ENCODE measurements around the gene ACVR1C.
A peak's percentile ranks its signal among the peaks of the same experiment; 100 is the strongest.

ACVR1C gene

GRCh38 chr2:157628477-157629415, at the start of gene ACVR1C:
Gene ACVR1C, minus strand, starts transcription at chr2:157628864. Its CDS starts 220 bp downstream, at chr2:157628644.
- peak; percentile 78 for DNase-seq

DNA sequence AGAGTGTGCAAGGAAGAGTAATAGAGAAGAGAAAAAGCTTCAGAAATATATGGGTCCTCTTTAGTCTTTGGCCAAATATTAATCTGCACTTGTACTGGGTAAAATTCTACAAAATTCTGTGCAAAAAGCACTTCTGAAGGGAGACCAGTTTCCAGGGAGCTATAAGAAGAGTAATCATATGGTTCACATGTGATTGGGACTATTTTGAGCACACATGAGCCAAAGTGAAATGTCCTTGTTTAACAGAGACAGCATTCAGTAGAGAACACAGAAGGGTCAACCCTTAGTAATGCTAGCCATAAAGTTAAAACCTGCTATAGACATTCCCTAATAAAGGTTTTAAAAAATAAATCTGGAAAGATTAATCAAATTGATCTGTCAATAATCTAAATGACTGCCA, 49.3 kb upstream of the ACVR1C start:
- DNase-seq, result no peak

DNA sequence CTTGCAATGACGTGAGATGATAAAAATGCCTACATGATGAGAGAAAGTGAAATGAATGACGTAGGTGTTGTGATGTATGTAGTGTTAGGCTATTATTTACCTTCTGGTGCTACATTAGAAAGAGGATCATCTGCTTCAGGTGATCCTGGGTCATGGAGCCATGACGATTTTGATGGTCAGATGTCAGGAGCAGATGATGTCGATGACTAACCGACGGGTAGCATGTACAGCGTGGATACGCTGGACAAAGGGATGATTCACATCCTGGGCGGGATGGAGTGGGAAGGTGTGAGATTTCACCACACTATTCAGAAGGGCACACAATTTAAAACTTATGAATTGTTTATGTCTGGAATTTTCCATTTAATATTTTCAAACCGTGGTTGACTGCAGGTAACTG, 43.5 kb upstream of the ACVR1C start:
- no peak for DNase-seq

- DNase-seq, result no peak
These were observed 33.7 kb upstream of the ACVR1C start for GRCh38 chr2:157662401-157662800.

DNA sequence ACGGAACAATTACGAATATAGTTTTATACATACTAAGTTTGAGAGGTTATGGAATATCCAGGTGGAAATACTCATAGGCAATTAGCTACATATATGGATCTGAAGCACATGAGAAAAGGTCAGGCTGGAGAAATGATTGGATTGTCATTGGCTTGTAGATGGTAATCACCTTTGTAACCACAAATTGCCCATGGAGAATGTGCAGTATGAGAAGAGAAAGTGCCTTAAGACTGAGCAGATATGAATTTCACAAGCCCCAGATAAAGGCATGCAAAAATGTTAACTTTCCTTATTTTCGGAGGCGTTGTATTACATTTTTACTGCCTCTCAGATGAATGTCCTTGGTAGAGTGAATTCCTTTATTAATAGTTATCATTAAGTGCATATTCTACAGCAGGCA, 33.1 kb upstream of the ACVR1C start:
- DNase-seq, result no peak

- no peak for DNase-seq
These were observed 29.2 kb upstream of the ACVR1C start for GRCh38 chr2:157657858-157658257.

DNA sequence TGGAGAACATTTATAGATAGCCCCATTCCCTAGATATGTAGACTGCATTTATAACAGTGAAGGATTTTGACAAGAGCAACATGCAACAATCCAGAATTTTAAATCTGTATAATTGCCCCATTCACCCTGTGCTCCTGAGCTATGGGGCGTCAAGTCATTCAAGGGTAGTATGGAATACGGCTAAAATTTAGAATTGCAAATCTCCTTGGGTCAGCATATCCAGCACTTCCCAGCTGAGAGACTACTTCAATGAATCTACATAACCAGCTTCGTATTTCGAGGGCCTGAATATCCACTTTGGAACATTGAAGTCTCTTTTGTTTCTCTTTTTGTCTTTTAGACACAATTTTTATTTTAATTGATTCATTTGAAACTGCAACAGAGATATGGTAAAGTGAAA, 28.4 kb upstream of the ACVR1C start:
- DNase-seq, result no peak

- no peak for DNase-seq
These were observed 16.1 kb upstream of the ACVR1C start for GRCh38 chr2:157644776-157645175.

DNA sequence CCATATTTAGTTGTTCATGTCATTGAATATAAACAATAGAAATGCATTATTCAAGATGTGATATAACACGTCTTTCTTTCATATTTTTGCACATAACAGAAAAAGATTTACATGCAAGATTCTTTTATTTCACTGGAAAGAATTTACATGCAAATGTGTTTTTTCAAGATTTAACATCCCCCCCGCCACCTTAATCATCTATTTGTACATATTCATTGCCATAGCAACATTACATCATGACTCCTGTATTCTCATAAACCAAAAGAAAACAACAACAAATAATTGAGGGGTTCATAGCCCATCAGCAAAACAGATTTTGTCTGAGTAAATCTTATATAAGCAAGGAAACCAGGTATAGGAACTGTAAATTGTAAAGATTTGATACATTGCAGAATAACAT, 3.2 kb upstream of the ACVR1C start:
- DNase-seq, result no peak

DNA sequence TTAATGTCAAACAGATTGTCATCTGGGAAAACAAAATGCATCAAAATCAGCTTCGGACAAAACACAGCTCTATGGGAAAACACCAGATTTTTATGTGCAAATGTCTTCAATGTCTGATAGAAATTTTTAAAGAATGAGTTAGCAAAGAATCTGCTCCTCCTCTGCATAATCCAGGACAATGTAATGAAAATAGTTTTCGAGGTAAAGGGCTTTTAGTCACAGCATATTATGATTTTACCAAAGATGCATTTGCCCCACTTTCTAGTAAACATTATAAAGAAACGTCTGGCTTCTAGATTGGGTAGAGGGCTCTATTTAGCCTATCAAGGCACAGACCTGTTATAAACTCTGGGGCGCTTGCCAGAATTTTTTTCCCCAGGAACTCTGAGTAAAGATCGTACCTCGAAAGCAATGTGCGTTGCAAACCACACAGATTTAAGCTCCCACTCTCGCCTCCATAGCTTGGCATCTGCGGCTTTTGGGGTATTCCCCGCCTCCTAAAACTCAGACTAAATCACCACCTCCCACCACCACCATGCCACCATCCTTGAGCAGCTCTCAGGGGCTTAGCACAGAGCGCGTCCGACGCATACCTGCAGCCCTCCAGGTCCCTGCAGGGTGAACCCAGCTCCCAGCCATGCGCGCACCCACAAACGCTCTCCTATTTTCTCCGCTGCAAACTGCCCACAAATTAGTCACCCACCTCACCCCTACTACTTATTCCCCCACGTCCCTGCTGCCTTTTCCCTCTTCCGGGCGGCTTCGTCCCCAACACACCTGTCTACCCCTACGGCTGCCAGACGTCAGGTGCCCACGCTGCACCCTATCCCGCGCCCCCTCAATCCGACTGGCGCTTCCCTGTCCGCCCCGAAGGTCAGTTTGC, 829 bp downstream of the ACVR1C start:
- DNase-seq, result peak; percentile 36

DNA sequence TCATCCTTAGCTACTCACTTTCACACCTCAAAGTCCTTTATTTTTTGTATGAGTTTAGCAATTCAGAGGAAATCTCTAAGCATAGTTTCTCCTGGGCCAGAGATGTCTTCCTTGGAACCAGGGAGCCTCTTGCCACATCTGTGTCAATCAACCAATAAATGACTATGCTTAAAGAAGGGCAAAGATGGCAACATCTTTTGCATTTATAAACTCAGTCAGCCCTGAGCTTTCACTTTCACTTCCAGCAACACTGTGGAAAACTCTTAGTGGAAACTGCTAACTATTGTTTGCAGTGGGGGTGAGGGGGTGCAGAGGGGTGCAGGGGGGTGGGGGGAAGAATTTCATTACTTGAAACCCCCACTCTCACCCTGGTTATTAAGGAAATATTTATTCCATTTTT, 3.4 kb downstream of the ACVR1C start:
- DNase-seq, result peak; percentile 28

GRCh38 chr2:157620956-157621355, 7.7 kb downstream of the ACVR1C start:
- no peak for DNase-seq

GRCh38 chr2:157611726-157612125, 16.9 kb downstream of the ACVR1C start:
- DNase-seq, result no peak

- no peak for DNase-seq
These were observed 17.6 kb downstream of the ACVR1C start for GRCh38 chr2:157611110-157611509.

- no peak for DNase-seq
These were observed 22.1 kb downstream of the ACVR1C start for GRCh38 chr2:157606534-157606933.

DNA sequence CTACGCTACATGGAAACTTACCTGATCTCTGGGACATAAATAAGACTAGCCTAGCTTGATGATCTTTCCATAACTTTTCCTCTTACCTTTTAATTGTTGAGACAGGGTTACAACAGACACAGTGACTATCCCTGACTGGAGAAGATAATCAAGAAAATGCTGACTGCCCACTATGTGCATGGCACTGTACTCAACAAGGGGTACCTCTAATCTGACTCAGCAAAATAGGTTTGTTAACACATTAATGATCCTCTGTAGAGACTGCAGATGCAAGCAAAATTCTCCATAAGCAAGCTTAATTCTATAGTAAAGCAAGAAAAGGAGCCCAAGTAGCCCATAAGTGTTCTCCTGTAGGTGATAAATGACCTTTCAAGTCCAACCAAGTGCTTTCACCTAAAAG, 25.5 kb downstream of the ACVR1C start:
- DNase-seq, result no peak

GRCh38 chr2:157601807-157602206, 26.9 kb downstream of the ACVR1C start:
- no peak for DNase-seq

DNA sequence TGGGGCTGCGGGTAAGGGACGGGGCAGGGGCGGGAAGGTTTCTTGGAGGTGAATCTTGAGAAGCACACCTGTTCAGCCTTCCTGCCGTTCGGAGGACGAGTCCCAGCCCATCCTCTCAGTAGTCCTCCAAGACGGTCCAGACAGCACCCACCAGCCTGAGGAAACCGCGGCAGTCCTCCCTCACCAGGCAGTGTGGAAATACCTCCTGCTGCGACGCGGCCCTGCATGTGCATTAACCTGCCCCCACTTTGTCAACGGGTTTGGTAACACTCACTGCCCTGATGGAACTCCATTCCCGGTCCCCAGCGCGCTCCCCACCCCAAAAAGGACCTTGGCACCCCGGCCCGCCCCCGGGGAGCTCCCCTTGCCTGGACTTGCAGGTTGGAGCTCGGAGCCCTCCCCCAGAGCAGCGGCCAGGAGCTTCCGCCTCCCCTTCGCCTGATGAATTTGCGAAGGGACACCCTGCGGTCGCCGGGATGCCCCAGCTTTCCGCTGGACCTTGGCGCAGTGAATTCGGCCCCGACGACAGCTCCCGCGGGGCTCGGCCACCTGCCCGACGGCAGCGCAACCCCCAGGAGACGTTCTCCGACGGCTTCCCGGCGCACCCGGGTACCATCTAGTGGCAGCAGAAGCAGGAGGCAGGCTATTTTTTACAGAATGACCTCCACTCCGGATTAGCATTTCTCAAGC, 31.5 kb downstream of the ACVR1C start:
- DNase-seq, result peak; percentile 52

GRCh38 chr2:157593411-157593810, 35.3 kb downstream of the ACVR1C start:
- DNase-seq, result no peak

- peak; percentile 12 for DNase-seq
These were observed 35.7 kb downstream of the ACVR1C start for GRCh38 chr2:157592948-157593347.

DNA sequence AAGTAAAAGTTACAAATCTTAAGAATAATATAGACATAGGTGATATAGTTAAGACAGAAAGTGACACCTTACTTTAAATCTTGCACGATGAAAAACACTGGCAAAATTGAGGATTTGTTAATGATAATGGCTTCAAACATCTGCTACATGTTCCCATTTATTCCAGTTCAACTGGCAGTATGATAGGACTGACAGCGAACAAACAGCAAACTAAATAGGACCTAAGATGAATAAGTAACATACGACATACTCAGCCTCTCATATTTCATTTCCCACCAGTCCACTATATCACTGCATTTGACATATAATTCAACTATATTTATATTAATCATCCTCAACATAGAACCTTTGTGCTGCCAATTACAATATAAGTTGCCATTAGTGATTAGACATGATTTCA, 36.3 kb downstream of the ACVR1C start:
- no peak for DNase-seq

DNA sequence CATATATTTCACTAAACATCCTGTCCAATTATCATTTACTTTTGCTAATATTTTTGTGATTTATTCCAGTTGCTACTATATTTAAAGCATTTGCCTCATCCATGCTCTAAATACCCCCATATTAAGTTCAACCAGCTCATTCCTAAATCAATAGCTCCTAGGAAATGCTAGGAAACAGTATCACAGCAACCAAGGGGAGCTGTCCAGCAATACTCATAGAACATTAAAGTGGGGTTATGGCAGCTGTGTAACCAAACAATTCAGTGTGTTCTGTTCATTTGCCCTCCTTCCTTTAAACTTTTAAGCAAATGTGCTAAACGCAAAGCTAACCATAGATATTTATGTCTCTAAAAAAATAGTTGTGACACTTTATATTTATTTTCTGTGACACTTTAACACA, 41.1 kb downstream of the ACVR1C start:
- DNase-seq, result no peak

DNA sequence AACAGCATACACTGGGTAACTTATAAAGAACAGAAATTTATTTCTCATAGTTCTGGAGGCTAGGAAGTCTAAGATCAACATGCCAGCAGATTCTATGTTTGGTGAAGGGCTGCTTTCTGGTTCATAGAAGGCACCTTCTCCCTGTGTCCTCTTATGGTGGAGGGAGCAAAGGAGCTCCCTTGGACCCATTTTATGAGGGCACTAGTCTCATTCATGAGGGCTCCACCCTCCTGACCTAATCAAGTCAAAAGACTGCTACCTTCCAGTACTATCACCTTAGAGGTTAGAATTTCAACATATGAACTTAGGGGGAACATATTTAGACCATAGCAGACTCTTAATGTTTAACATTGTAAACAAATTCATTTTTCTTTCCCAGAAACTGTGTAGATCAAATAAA, 54.5 kb downstream of the ACVR1C start:
- no peak for DNase-seq

Measured in CD4-positive, alpha-beta T cell treated with Interleukin-17A for 1 hour (primary cell).